GM12801 (cell line): ENCODE results near the gene SLAMF9.

ENCODE experiments used
- TF ChIP-seq, protein P1 (sequence below): IDR thresholded peaks from one replicate; pipeline ENCODE4 v1.5.1; 2011; ENCODE audit warnings: control low read depth; ENCODE audit not compliant: insufficient read length; ENCODE audit errors: extremely low read depth

SLAMF9 gene

DNA sequence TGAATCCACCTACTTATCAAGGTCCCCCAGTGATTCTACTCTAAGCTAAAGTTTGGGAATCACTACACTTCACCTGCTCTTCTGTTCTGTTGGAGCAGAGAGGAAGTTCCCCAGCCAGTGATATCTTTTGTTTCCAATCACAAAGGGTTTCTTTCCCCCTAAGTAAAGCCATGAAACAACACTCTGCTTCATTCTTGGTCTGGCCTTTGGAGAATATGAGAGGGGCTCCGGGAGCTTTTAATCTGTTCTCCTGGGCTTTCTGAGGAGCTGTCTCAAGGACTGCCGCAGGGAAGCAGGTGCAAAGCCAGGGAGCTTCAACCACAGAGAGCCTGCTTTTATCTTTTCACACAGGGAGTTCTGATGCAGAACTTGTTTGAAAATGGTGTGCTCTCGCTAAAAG, 10.1 kb upstream of the SLAMF9 start:
- TF ChIP-seq, protein P1, sequence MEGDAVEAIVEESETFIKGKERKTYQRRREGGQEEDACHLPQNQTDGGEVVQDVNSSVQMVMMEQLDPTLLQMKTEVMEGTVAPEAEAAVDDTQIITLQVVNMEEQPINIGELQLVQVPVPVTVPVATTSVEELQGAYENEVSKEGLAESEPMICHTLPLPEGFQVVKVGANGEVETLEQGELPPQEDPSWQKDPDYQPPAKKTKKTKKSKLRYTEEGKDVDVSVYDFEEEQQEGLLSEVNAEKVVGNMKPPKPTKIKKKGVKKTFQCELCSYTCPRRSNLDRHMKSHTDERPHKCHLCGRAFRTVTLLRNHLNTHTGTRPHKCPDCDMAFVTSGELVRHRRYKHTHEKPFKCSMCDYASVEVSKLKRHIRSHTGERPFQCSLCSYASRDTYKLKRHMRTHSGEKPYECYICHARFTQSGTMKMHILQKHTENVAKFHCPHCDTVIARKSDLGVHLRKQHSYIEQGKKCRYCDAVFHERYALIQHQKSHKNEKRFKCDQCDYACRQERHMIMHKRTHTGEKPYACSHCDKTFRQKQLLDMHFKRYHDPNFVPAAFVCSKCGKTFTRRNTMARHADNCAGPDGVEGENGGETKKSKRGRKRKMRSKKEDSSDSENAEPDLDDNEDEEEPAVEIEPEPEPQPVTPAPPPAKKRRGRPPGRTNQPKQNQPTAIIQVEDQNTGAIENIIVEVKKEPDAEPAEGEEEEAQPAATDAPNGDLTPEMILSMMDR = no peak

GRCh38 chr1:159962176-159962575, 8.1 kb upstream of the SLAMF9 start:
- TF ChIP-seq, protein P1 = no peak

DNA sequence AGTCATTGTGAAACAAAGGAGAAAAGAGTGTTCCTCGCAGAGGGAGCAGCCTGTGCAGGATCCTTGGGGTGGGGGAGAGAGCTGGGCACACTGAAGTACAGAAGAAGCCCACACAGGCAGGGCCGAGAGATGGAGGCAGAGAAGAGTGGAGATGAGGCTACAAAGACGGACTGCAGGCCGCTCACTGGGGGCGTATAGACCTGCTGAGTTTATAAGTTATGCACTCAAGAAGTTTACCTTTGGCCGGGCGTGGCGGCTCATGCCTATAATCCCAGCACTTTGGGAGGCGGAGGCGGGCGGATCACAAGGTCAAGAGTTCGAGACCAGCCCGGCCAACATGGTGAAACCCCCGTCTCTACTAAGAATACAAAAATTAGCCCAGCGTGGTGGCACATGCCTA, 7.6 kb upstream of the SLAMF9 start:
- TF ChIP-seq, protein P1 = no peak

DNA sequence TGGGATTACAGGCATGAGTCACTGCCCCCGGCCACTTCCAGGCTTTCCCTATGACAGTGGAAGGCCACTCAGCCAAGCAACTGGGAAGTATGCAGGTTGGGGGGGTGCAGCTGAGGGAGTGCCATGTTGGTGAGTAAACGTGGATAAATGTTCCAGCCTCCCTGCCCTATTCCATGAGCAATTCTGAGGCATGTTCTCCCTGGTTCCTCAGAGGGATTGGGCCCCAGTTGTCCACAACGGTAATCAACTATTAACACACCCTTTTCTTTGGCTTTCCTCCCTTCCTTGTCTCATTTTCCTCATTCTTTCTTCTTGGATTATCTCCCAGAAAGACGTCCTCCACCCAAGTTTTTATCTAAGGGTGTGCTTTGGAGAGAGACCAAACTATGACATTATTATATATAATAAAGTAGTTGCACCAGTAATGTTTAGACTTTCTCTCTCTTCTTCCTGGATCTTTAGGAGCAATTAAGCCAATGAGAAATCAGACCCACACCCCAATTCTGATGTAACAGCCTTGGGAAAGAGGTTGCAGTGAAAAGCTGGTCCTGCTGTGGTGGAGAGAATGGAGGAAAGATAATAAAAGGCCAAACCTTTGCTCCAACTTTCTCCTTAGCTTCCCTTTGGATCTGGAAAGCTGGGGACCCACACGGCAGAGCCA, 6.8 kb upstream of the SLAMF9 start:
- TF ChIP-seq, protein P1 = no peak

- TF ChIP-seq, protein P1 = no peak
These were observed 5.4 kb upstream of the SLAMF9 start for GRCh38 chr1:159959451-159959850.

GRCh38 chr1:159958719-159959380, 4.8 kb upstream of the SLAMF9 start:
- TF ChIP-seq, protein P1 = no peak

GRCh38 chr1:159957824-159958268, 3.8 kb upstream of the SLAMF9 start:
- TF ChIP-seq, protein P1 = no peak
